Testis (tissue), 3 donors: Measurements from ENCODE around the gene WNT2. TPM values are rescaled to one million over a fixed set of nuclear protein-coding genes. Genes with fewer than 3 reads are reported as not detected.
A peak's percentile ranks its signal among the peaks of the same experiment; 100 is the strongest.

ENCODE experiments used
- DNase-seq: peaks from one replicate; pipeline ENCODE4 v3.0.0-alpha.2; 2019
- H3K27ac ChIP-seq, 2 donors: fragments of 200-600 bp; sonication (generic); one replicate each; pipeline ENCODE4 v1.5.1; 2019
- H3K27me3 ChIP-seq: fragments of 200-600 bp; sonication (generic); one replicate; pipeline ENCODE4 v1.5.1; 2019
- H3K36me3 ChIP-seq: fragments of 200-600 bp; sonication (generic); one replicate; pipeline ENCODE4 v1.5.1; 2017; ENCODE audit warnings: low read depth; ENCODE audit errors: missing control alignments
- H3K4me1 ChIP-seq: fragments of 200-600 bp; sonication (generic); one replicate; pipeline ENCODE4 v1.5.1; 2019
- H3K4me3 ChIP-seq, 2 donors: fragments of 200-600 bp; sonication (generic); one replicate each; pipeline ENCODE4 v1.5.1; 2017 to 2019
- H3K9me3 ChIP-seq: fragments of 200-600 bp; sonication (generic); one replicate; pipeline ENCODE4 v1.5.1; 2017
- CTCF ChIP-seq, 3 experiments: fragments of 450-650 bp in 2 of 3; fragments of 200-600 bp in 1 of 3; sonication (generic) in 1 of 3; IDR thresholded peaks; one replicate each; pipeline ENCODE4 v1.5.1; 2016 to 2019; ENCODE audit warnings: antibody characterized with exemption in 3 of 3, mild to moderate bottlenecking in 2 of 3, moderate library complexity in 1 of 3
- POLR2A ChIP-seq: fragments of 450-650 bp; IDR thresholded peaks from one replicate; pipeline ENCODE4 v1.6.1; 2017; ENCODE audit warnings: antibody characterized with exemption, mild to moderate bottlenecking, moderate library complexity
- WGBS, 2 donors: methylation state at CpG; one replicate each; pipeline ENCODE4 v1.1.5; 2018; 5-methylcytosine and 5-hydroxymethylcytosine counted together
- intact Hi-C: fragments of 100-400 bp; cut with DNase I; formaldehyde crosslinking; loops from one replicate; pipeline ENCODE4 v1.15.1; 2023; ENCODE audit warnings: low total_unique reads
- polyA plus RNA-seq: library from polyadenylated mRNA; stranded (reverse); fragments of 350-450 nt; fragmentation: Illumina TruSeq; extraction: RNeasy Lipid Tissue Mini Kit (QIAGEN cat#74804); gene quantifications from one replicate; pipeline ENCODE4 v1.2.3, GENCODE V29; 2014; ENCODE audit warnings: low read depth, low replicate concordance; ENCODE audit not compliant: insufficient read depth
- total RNA-seq, 2 donors: library from RNA; depleted of rRNA; stranded (reverse); fragments of >200 nt; gene quantifications; one replicate each; pipeline ENCODE4 v1.2.3, GENCODE V29; 2016

Gene WNT2
- total and polyA plus RNA-seq, 3 donors from 2014 or later = 1.3 to 6.5 (median 2.7) TPM

DNA sequence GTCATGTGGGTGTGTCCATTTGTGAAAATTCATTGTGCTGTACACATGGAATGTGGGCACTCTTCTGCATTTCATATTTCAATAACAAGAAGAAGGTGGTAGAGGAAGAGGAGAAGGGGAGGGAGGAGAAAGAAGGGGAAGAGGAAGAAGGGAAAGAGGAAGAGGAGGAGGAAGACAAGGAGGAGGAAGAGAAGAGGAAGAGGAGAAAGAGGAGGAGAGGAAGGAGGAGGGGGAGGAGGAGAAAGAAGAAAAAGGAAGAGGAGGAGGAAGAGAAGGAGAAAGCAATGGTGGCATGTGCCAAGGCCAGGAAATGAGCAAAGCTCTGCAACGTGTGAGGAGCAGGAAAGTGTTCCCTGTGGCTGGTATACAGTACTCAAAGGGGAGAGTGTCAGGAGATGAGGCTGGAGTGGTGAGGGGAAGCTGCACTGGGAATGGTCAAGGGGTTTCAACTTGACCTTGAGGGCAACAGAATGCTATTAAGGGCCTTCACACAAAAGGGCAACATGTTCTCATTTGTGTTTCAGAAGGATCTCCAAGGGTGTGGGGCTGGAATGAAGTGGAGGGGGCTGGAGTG lies 40.5 kb downstream of the WNT2 start:
- H3K27me3 ChIP-seq = no peaks in the 10 kb centered on the region
- intact Hi-C loops = no loop called here
- no peaks in the 10 kb centered on the region for H3K4me1 ChIP-seq
- 44 to 47% methylated on average over 1 of the region's 1 CpG for WGBS, 2 donors
- no peak overlapping the region for H3K27ac ChIP-seq
- TF ChIP-seq POLR2A (no peak), CTCF (IDR thresholded peaks at IDR 0.05) (no peak)
- DNase-seq = no peak
- no peak overlapping the region for H3K4me3 ChIP-seq
- no peaks in the 10 kb centered on the region for H3K9me3 ChIP-seq
- no peaks in the 10 kb centered on the region for H3K36me3 ChIP-seq

DNA sequence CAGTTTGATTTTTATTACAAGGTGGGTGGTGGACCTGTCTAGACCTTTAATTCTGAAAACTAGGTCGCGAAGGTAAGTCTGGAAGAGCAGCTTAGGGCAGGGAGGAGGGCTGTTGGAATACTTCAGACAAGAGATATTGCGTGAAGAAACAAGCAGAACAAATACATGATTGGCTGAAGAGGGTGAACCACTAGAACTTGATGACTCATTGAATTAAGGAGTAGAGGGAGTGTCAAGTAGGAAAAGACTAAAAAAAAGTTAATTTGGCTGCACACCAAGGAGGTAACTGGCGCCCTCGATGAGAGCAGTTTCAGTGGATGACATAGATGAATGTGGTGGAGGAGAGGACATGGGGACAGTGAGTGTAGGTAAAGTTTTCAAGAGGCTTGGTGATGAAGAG lies 41.3 kb downstream of the WNT2 start:
- WGBS, 2 donors = 85 to 86% methylated on average over 5 of the region's 5 CpGs
- DNase-seq = no peak
- Histone ChIP-seq H3K27ac (no peak overlapping the region), H3K4me3 (no peak overlapping the region), H3K36me3 (no peaks in the 10 kb centered on the region), H3K4me1 (no peaks in the 10 kb centered on the region), H3K9me3 (no peaks in the 10 kb centered on the region), H3K27me3 (no peaks in the 10 kb centered on the region)
- no peak for TF ChIP-seq CTCF (IDR thresholded peaks at IDR 0.05)
- TF ChIP-seq POLR2A = no peak
- intact Hi-C loops = no loop called here

DNA sequence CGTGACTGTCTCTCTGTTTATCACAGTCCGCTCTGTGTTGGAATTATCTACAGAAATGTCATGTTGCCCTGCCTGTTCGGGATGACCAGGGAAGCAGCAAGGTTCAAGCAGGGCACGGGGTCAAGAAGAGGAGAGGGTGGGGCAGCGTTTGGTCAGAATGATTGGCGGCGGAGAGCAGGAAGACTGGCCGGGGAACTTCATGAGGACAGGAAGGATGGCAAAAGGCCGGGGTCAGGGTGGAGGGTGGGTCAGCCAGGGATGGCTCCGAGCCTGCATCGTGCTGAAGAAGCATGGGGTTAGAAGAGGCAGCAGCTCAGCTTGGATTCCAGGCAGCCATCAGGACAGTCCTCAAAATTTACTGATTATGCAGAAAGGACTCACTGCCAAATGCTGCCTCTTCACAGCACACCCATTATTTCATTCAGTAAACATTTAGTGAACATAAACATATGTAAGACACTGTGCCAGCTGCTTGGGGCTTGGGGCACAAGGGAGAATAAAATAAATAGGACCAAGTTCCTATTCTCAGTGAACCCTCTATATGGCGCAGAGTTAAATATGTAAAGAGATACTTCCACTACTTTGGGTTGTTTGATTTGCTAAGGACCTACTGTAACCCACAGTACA lies 42.8 kb downstream of the WNT2 start:
- DNase-seq = no peak
- no peaks in the 10 kb centered on the region for H3K27me3 ChIP-seq
- H3K9me3 ChIP-seq = no peaks in the 10 kb centered on the region
- H3K27ac ChIP-seq = no peak overlapping the region
- 70 to 72% methylated on average over 12 of the region's 12 CpGs for WGBS, 2 donors
- no peak overlapping the region for H3K4me3 ChIP-seq
- no peaks in the 10 kb centered on the region for H3K36me3 ChIP-seq
- H3K4me1 ChIP-seq = no peaks in the 10 kb centered on the region
- intact Hi-C loops = no loop called here
- TF ChIP-seq CTCF (IDR thresholded peaks at IDR 0.05) (no peak), POLR2A (no peak)

GRCh38 chr7:117279203-117279602 lies 43.7 kb downstream of the WNT2 start:
- 91% methylated on average over 2 of the region's 2 CpGs for WGBS, 2 donors
- intact Hi-C loops = no loop called here
- H3K9me3 ChIP-seq = no peaks in the 10 kb centered on the region
- no peak overlapping the region for H3K4me3 ChIP-seq
- H3K36me3 ChIP-seq = no peaks in the 10 kb centered on the region
- DNase-seq = no peak
- H3K27ac ChIP-seq = no peak overlapping the region
- H3K4me1 ChIP-seq = no peaks in the 10 kb centered on the region
- H3K27me3 ChIP-seq = no peaks in the 10 kb centered on the region
- TF ChIP-seq POLR2A = no peak
- TF ChIP-seq CTCF (IDR thresholded peaks at IDR 0.05) = no peak

- TF ChIP-seq CTCF (IDR thresholded peaks at IDR 0.05) = no peak
- no peak for TF ChIP-seq POLR2A
- no peak overlapping the region for H3K4me3 ChIP-seq
- H3K9me3 ChIP-seq = no peaks in the 10 kb centered on the region
- intact Hi-C loops = no loop called here
- no peaks in the 10 kb centered on the region for H3K36me3 ChIP-seq
- H3K4me1 ChIP-seq = no peaks in the 10 kb centered on the region
- H3K27me3 ChIP-seq = no peaks in the 10 kb centered on the region
- DNase-seq = peak; percentile 15
- no peak overlapping the region for H3K27ac ChIP-seq
- 91 to 95% methylated on average over 8 to 10 of the region's 10 CpGs for WGBS, 2 donors
These were observed 44.8 kb downstream of the WNT2 start for GRCh38 chr7:117278040-117278439.
